OCI-LY1 (cell line): ENCODE data around the gene CBY1.

ENCODE experiments used
- H2AFZ ChIP-seq: fragments of 200-600 bp; sonication (generic), shearing (Covaris generic); 2 replicates; pipeline ENCODE4 v1.6.0; 2014; ENCODE audit warnings: antibody characterized with exemption, mild to moderate bottlenecking, low read length
- H3F3A ChIP-seq: fragments of 200-600 bp; sonication (generic), shearing (Covaris generic); 2 replicates; pipeline ENCODE4 v1.6.0; 2014; ENCODE audit warnings: mild to moderate bottlenecking, antibody characterized with exemption, low read length, moderate library complexity; ENCODE audit not compliant: insufficient read depth
- H3K27ac ChIP-seq: fragments of 200-600 bp; sonication (generic); 2 replicates; pipeline ENCODE4 v1.5.1; 2014; ENCODE audit warnings: low read length, mixed run types, mild to moderate bottlenecking, low read depth; ENCODE audit not compliant: poor library complexity, severe bottlenecking
- H3K27me3 ChIP-seq: fragments of 200-600 bp; sonication (generic); 2 replicates; pipeline ENCODE4 v1.6.0; 2014; ENCODE audit warnings: antibody characterized with exemption, mild to moderate bottlenecking, low read length, moderate library complexity; ENCODE audit not compliant: insufficient read depth
- H3K36me3 ChIP-seq: fragments of 200-600 bp; sonication (generic); 2 replicates; pipeline ENCODE4 v1.6.1; 2014; ENCODE audit warnings: mild to moderate bottlenecking, antibody characterized with exemption, low read length, moderate library complexity, mixed read lengths; ENCODE audit not compliant: insufficient read depth
- H3K4me1 ChIP-seq: fragments of 200-600 bp; sonication (generic); 2 replicates; pipeline ENCODE4 v1.5.1; 2014; ENCODE audit warnings: mild to moderate bottlenecking, low read length, moderate library complexity; ENCODE audit not compliant: insufficient read depth, severe bottlenecking
- H3K4me2 ChIP-seq: fragments of 200-600 bp; sonication (generic), shearing (Covaris generic); 2 replicates; pipeline ENCODE4 v1.6.1; 2014; ENCODE audit warnings: low read length
- H3K4me3 ChIP-seq: fragments of 200-600 bp; sonication (generic); 2 replicates; pipeline ENCODE4 v1.5.1; 2014; ENCODE audit warnings: low read length, low read depth, mild to moderate bottlenecking, mixed read lengths; ENCODE audit not compliant: poor library complexity, severe bottlenecking
- H3K79me2 ChIP-seq: fragments of 200-600 bp; shearing (Covaris generic); 2 replicates; pipeline ENCODE4 v1.6.1; 2016; ENCODE audit warnings: mixed run types, low read length, mixed read lengths; ENCODE audit not compliant: insufficient read depth
- H3K9ac ChIP-seq: fragments of 200-600 bp; sonication (generic), shearing (Covaris generic); 2 replicates; pipeline ENCODE4 v1.6.1; 2014; ENCODE audit warnings: mild to moderate bottlenecking, low read length, mixed read lengths
- H3K9me2 ChIP-seq: fragments of 200-600 bp; sonication (generic), shearing (Covaris generic); 2 replicates; pipeline ENCODE4 v1.6.1; 2014; ENCODE audit warnings: low read depth, mild to moderate bottlenecking, low read length, mixed read lengths
- H3K9me3 ChIP-seq: fragments of 200-600 bp; shearing (Covaris generic); 2 replicates; pipeline ENCODE4 v1.6.1; 2014; ENCODE audit warnings: low read length, mixed read lengths
- H4K20me1 ChIP-seq: fragments of 200-600 bp; sonication (generic), shearing (Covaris generic); 2 replicates; pipeline ENCODE4 v1.6.0; 2016; ENCODE audit warnings: mild to moderate bottlenecking, low read length; ENCODE audit not compliant: insufficient read depth
- EZH2 ChIP-seq: fragments of 200-600 bp; sonication (generic), shearing (Covaris generic); IDR thresholded peaks from 2 replicates; pipeline ENCODE4 v1.8.0; 2017; ENCODE audit warnings: borderline replicate concordance, mixed run types, mild to moderate bottlenecking, antibody characterized with exemption, low read length, moderate library complexity, mixed read lengths
- TF ChIP-seq, protein P1 (sequence below): fragments of 200-600 bp; sonication (generic), shearing (Covaris generic); IDR thresholded peaks from 2 replicates; pipeline ENCODE4 v1.5.1; 2017; ENCODE audit warnings: mild to moderate bottlenecking, antibody characterized with exemption, low read length, moderate library complexity, mixed read lengths

Gene CBY1

DNA sequence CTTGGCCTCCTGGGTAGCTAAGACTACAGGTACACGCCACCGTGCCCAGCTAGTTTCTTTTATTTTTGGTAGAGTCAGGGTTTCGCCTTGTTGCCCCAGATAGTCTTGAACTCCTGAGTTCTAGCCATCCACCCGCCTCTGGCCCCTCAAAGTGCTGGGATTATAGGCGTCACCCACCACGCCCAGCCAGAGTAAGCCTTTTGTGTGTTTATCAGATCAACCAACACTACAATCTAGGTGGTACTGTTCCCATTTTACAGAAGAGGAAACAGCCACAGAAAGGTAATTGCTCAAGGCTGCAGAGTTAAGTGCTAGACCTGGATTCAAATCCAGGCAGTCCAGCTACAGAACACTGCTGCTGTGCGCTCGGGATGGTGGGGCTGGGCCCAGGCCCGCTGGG, 28.5 kb downstream of the CBY1 start:
- H4K20me1 ChIP-seq: no peaks in the 10 kb centered on the region
- TF ChIP-seq, protein P1, sequence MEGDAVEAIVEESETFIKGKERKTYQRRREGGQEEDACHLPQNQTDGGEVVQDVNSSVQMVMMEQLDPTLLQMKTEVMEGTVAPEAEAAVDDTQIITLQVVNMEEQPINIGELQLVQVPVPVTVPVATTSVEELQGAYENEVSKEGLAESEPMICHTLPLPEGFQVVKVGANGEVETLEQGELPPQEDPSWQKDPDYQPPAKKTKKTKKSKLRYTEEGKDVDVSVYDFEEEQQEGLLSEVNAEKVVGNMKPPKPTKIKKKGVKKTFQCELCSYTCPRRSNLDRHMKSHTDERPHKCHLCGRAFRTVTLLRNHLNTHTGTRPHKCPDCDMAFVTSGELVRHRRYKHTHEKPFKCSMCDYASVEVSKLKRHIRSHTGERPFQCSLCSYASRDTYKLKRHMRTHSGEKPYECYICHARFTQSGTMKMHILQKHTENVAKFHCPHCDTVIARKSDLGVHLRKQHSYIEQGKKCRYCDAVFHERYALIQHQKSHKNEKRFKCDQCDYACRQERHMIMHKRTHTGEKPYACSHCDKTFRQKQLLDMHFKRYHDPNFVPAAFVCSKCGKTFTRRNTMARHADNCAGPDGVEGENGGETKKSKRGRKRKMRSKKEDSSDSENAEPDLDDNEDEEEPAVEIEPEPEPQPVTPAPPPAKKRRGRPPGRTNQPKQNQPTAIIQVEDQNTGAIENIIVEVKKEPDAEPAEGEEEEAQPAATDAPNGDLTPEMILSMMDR: no peak
- no peak for TF ChIP-seq EZH2
- peaks cover 8% of the 10 kb centered on the region for H3K79me2 ChIP-seq
- H3K4me3 ChIP-seq: no peak overlapping the region
- H3K9me3 ChIP-seq: no peaks in the 10 kb centered on the region
- H3K27me3 ChIP-seq: no peaks in the 10 kb centered on the region
- no peak overlapping the region for H3K27ac ChIP-seq
- H3K4me2 ChIP-seq: no peak overlapping the region
- no peaks in the 10 kb centered on the region for H3F3A ChIP-seq
- H2AFZ ChIP-seq: no peak overlapping the region
- no peaks in the 10 kb centered on the region for H3K9me2 ChIP-seq
- peaks cover 13% of the 10 kb centered on the region for H3K4me1 ChIP-seq
- H3K9ac ChIP-seq: no peak overlapping the region
- H3K36me3 ChIP-seq: peaks cover 65% of the 10 kb centered on the region

GRCh38 chr22:38685761-38686160, 29.3 kb downstream of the CBY1 start:
- Histone ChIP-seq H3F3A (no peaks in the 10 kb centered on the region), H3K9me2 (no peaks in the 10 kb centered on the region), H3K4me2 (no peak overlapping the region), H3K79me2 (peaks cover 8% of the 10 kb centered on the region), H3K27ac (no peak overlapping the region), H3K27me3 (no peaks in the 10 kb centered on the region), H3K9me3 (no peaks in the 10 kb centered on the region), H3K4me3 (no peak overlapping the region), H3K9ac (no peak overlapping the region), H2AFZ (no peak overlapping the region), H3K36me3 (peaks cover 67% of the 10 kb centered on the region), H3K4me1 (peaks cover 13% of the 10 kb centered on the region), H4K20me1 (no peaks in the 10 kb centered on the region)
- no peak for TF ChIP-seq EZH2
- TF ChIP-seq, protein P1: no peak

- no peaks in the 10 kb centered on the region for H3K9me3 ChIP-seq
- peaks cover 4% of the 10 kb centered on the region for H3K4me1 ChIP-seq
- no peaks in the 10 kb centered on the region for H3K27me3 ChIP-seq
- no peak overlapping the region for H3K4me2 ChIP-seq
- H3K36me3 ChIP-seq: peaks cover 72% of the 10 kb centered on the region
- no peaks in the 10 kb centered on the region for H3K9me2 ChIP-seq
- no peak overlapping the region for H3K4me3 ChIP-seq
- no peaks in the 10 kb centered on the region for H3F3A ChIP-seq
- no peak for TF ChIP-seq EZH2
- TF ChIP-seq, protein P1: no peak
- no peaks in the 10 kb centered on the region for H4K20me1 ChIP-seq
- no peaks in the 10 kb centered on the region for H3K79me2 ChIP-seq
- no peak overlapping the region for H3K27ac ChIP-seq
- no peak overlapping the region for H2AFZ ChIP-seq
- H3K9ac ChIP-seq: no peak overlapping the region
Measured at GRCh38 chr22:38689651-38690050, 33.2 kb downstream of the CBY1 start.
